RWPE2 (cell line): ENCODE results near the gene ARHGEF4.

Experiments used
- ATAC-seq: fragments of 200-7000 bp; cut with Tn5 transposase; 3 replicates; pipeline ENCODE4 v1.9.1; 2021; ENCODE audit warnings: low read depth
- DNase-seq: peaks from one replicate; pipeline ENCODE4 v3.0.0-alpha.2; 2020; ENCODE audit warnings: low spot score
- H3K27ac ChIP-seq: fragments of 450-650 bp; 2 replicates; pipeline ENCODE4 v1.5.1; 2017; ENCODE audit warnings: mild to moderate bottlenecking; ENCODE audit not compliant: poor library complexity, severe bottlenecking
- H3K27me3 ChIP-seq: fragments of 250-450 bp; sonication (Bioruptor Pico); 2 replicates; pipeline ENCODE4 v1.5.1; 2021; ENCODE audit warnings: mild to moderate bottlenecking, moderate library complexity; ENCODE audit not compliant: insufficient read depth, poor library complexity, severe bottlenecking
- H3K36me3 ChIP-seq: fragments of 250-450 bp; sonication (Bioruptor Pico); 2 replicates; pipeline ENCODE4 v1.5.1; 2020; ENCODE audit warnings: low read depth, mild to moderate bottlenecking, moderate library complexity
- H3K4me1 ChIP-seq: fragments of 250-450 bp; sonication (Bioruptor Pico); 2 replicates; pipeline ENCODE4 v1.5.1; 2021; ENCODE audit warnings: mild to moderate bottlenecking, moderate library complexity; ENCODE audit not compliant: insufficient read depth, poor library complexity, severe bottlenecking
- H3K4me3 ChIP-seq: fragments of 250-450 bp; sonication (Bioruptor Pico); 2 replicates; pipeline ENCODE4 v1.5.1; 2021; ENCODE audit warnings: mild to moderate bottlenecking, moderate library complexity; ENCODE audit not compliant: severe bottlenecking
- H3K9me3 ChIP-seq: fragments of 250-450 bp; sonication (Bioruptor Pico); 2 replicates; pipeline ENCODE4 v1.5.1; 2021; ENCODE audit warnings: mild to moderate bottlenecking, moderate library complexity; ENCODE audit not compliant: severe bottlenecking
- TF ChIP-seq, protein P1 (sequence below): fragments of 450-650 bp; IDR thresholded peaks from one replicate; pipeline ENCODE4 v1.5.1; 2017; ENCODE audit warnings: mild to moderate bottlenecking, moderate library complexity; ENCODE audit not compliant: poor library complexity, severe bottlenecking

ARHGEF4 gene

DNA sequence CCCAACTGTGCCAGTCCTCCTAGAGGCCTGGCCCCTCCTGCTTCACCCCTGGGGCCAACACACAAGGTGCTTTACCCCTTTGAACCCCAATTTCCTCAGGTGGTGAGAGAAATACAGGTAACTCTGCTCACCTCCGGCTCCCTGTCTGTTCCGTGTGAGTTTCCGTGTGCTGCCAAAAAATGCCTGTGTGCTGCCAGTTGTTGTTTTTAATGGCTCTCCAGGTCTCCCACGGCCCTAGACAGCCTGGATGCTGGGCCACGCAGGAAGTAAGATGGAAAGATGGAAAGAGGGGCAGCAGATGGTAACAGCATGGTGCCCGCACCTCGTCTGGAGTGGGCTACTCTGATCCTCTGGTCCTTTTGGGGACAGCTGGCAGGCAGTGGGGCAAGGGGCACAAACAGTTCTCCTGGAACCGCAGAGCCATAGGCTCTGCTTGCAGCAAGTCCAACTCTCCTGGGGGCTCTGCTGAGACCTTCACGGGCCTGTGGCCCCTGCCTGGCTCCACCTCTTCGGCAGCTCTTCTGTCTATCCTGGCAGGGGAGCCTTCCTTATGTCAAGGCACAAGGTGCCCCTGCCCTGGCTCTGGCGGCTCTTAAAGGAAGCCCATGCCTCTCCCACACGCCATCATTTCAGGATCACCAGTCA, 4.3 kb upstream of the ARHGEF4 start:
- Histone ChIP-seq H3K9me3 (no peaks in the 10 kb centered on the region), H3K4me1 (peaks cover 26% of the 10 kb centered on the region), H3K27me3 (no peaks in the 10 kb centered on the region), H3K27ac (no peak overlapping the region), H3K4me3 (no peak overlapping the region), H3K36me3 (no peaks in the 10 kb centered on the region)
- DNase-seq (no peak), ATAC-seq (no peak)
- TF ChIP-seq, protein P1, sequence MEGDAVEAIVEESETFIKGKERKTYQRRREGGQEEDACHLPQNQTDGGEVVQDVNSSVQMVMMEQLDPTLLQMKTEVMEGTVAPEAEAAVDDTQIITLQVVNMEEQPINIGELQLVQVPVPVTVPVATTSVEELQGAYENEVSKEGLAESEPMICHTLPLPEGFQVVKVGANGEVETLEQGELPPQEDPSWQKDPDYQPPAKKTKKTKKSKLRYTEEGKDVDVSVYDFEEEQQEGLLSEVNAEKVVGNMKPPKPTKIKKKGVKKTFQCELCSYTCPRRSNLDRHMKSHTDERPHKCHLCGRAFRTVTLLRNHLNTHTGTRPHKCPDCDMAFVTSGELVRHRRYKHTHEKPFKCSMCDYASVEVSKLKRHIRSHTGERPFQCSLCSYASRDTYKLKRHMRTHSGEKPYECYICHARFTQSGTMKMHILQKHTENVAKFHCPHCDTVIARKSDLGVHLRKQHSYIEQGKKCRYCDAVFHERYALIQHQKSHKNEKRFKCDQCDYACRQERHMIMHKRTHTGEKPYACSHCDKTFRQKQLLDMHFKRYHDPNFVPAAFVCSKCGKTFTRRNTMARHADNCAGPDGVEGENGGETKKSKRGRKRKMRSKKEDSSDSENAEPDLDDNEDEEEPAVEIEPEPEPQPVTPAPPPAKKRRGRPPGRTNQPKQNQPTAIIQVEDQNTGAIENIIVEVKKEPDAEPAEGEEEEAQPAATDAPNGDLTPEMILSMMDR = no peak

DNA sequence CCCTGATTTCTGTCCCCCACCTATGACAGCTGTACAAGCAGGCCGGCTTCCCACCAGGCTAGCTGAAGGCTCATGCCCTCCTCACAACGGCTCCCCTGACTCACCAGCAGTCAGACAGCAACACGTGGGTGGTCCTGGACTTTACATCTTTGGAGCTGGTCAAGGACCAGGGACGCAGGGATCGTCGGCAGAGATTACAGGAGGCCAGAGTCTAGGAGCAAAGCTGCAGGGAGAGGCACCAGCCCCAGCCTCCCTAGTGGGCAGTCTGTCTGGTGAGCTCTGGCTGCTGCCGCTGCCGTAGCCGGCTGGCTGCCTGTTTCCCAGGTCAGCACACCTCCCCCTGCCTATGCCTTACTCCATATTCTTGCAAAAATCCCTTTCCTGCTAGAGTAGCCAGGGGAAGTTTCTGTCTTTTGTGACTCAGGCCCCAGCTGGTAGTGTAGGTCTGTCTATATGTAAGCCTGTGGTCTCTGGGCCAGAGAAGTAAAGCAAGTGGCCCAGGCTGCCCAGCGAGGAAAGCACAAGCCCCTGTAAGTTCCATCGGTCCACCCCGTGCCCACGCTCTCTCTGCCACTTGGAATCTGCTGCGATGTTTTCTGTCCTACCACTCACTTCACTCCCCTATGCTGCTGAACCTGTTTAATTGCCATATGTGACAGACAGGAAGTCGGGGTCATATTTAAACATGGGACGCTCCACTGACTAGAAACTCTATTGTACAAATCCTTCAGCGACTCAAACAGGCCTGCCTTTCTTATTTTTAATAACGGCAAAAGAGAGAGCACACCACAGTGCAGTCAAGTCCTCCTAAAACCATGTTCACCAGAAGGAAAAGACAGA, 2.4 kb upstream of the ARHGEF4 start:
- peak; percentile 4; the same call in 1 of the 3 replicates for ATAC-seq
- no peak for DNase-seq
- no peaks in the 10 kb centered on the region for H3K36me3 ChIP-seq
- H3K27me3 ChIP-seq = no peaks in the 10 kb centered on the region
- peaks cover 7% of the 10 kb centered on the region for H3K4me1 ChIP-seq
- peak overlapping the region; percentile 5 for H3K27ac ChIP-seq
- no peak overlapping the region for H3K4me3 ChIP-seq
- no peaks in the 10 kb centered on the region for H3K9me3 ChIP-seq
- TF ChIP-seq, protein P1 = no peak

DNA sequence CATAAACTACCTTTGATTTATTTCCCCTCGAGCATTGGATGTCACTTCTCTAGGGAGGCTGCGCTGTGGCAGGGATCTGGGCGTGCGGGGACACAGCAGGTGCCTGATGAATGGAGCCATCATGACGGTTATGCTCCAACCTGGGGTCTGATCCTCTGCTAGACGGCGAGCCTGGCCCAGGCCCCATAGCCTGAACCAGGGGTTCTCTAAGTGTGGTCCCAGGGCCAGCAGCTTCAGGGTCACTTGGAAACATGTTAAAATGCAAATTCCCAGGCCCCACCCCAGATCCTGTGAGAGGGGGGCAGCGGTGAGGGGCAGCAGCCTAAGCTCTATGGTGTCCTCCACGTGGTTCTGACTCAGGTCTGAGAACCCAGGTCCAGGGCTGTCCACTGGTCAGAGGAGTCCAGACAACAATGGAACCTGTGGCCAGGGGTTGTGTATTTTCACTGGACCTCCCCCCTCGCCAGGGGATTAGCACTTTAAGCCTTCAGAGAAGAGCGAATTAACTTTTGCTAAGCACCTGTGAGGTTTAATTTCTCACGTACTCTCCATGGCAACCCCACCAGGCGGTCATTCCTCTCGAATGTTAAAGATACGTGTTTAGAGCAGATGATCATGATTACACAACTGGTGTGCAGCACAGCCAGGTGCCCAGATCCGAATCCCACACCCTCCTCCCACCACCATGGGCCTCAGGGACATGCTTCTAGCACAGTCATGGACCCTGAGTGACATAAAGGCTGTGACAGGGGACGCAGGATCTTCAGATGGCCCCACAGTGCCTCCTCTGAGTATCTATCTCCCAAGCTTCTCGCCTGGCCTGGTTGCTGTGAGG, 1.6 kb upstream of the ARHGEF4 start:
- H3K27ac ChIP-seq = peak overlapping the region; percentile 5
- no peaks in the 10 kb centered on the region; the same call in 1 of the 2 replicates for H3K36me3 ChIP-seq
- DNase-seq = peak; percentile 34
- H3K4me3 ChIP-seq = no peak overlapping the region
- peaks cover 3% of the 10 kb centered on the region for H3K4me1 ChIP-seq
- ATAC-seq = no peak
- no peaks in the 10 kb centered on the region for H3K27me3 ChIP-seq
- TF ChIP-seq, protein P1 = no peak
- no peaks in the 10 kb centered on the region for H3K9me3 ChIP-seq

DNA sequence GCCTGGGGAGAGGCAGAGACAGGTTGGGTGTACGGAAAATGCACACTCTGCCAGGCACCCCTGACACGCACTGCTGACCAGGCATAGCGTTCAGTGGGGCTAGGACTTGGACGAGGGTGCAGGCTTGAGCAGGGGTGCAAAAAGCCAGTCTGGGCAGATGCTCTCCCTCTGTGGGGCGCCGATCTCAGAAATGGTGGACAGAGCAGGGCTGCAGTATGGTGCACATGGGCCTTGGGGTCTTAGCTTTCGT, 1.0 kb upstream of the ARHGEF4 start:
- ATAC-seq = no peak
- Histone ChIP-seq H3K27ac (no peak overlapping the region), H3K27me3 (no peaks in the 10 kb centered on the region), H3K36me3 (no peaks in the 10 kb centered on the region; the same call in 1 of the 2 replicates), H3K9me3 (no peaks in the 10 kb centered on the region), H3K4me1 (peaks cover 3% of the 10 kb centered on the region), H3K4me3 (no peak overlapping the region)
- peak; percentile 43 for DNase-seq
- TF ChIP-seq, protein P1 = no peak
